Measurements from ENCODE around the gene STPG3. TPM values are rescaled to one million over a fixed set of nuclear protein-coding genes. Genes with fewer than 3 reads are reported as not detected.

STPG3 gene
- total and polyA plus RNA-seq, 2 of the 13 experiments (the other 11 are each of a cell fraction or from before 2014, with no cell fraction given): not detected

DNA sequence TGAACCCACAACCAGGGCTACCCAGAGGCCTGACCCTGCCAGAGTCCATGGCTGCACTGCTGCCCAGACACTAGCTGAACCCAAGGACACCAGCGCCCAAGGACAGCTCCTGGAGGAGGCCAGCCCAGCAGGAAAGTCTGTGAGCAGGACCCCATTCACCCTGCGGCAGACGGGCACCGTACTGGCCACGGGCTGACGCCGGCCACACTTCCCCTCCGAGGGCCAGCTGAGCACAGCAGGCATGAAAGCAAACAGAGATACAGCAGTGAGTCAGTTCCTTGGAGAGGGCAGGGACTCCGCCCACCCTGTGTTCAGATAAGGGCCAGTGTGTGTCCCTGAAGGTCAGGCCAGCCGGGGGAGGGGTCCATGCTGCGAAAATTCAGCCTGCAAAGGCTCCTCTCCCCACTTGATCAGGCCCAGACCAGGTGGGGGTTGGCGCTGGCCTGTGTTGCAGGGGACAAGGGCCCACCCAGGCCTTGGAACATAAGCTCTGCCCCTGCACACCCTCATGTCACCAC is 32.3 kb upstream of the STPG3 start (continued):
- TF ChIP-seq, protein P1, sequence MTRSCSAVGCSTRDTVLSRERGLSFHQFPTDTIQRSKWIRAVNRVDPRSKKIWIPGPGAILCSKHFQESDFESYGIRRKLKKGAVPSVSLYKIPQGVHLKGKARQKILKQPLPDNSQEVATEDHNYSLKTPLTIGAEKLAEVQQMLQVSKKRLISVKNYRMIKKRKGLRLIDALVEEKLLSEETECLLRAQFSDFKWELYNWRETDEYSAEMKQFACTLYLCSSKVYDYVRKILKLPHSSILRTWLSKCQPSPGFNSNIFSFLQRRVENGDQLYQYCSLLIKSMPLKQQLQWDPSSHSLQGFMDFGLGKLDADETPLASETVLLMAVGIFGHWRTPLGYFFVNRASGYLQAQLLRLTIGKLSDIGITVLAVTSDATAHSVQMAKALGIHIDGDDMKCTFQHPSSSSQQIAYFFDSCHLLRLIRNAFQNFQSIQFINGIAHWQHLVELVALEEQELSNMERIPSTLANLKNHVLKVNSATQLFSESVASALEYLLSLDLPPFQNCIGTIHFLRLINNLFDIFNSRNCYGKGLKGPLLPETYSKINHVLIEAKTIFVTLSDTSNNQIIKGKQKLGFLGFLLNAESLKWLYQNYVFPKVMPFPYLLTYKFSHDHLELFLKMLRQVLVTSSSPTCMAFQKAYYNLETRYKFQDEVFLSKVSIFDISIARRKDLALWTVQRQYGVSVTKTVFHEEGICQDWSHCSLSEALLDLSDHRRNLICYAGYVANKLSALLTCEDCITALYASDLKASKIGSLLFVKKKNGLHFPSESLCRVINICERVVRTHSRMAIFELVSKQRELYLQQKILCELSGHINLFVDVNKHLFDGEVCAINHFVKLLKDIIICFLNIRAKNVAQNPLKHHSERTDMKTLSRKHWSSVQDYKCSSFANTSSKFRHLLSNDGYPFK (CRISPR knock-in tag; IDR thresholded peaks at IDR 0.05; ENCODE audit: borderline replicate concordance): peak; percentile 26; the same call in 1 of the 2 replicates
- TF ChIP-seq SRY (CRISPR knock-in tag; IDR thresholded peaks at IDR 0.05) (0 out of 2 replicates have a peak, but pooled peaks have one; percentile 53), ZNF292 (CRISPR knock-in tag; IDR thresholded peaks at IDR 0.05; ENCODE audit: borderline replicate concordance, low read depth) (peak; percentile 37; the same call in 1 of the 2 replicates), ZBTB42 (CRISPR knock-in tag; IDR thresholded peaks at IDR 0.05) (no peak), MAFF (IDR thresholded peaks at IDR 0.05; ENCODE audit: low read depth, low read length) (no peak), RFXANK (CRISPR knock-in tag; IDR thresholded peaks at IDR 0.05) (no peak), IRX3 (CRISPR knock-in tag; IDR thresholded peaks at IDR 0.05; ENCODE audit: borderline replicate concordance, low read depth) (no peak), ZNF143 (CRISPR knock-in tag; IDR thresholded peaks at IDR 0.05) (0 out of 2 replicates have a peak, but pooled peaks have one; percentile 47), HDAC6 (IDR thresholded peaks at IDR 0.05; ENCODE audit: low read depth, low read length) (no peak), WIZ (CRISPR knock-in tag; IDR thresholded peaks at IDR 0.05) (no peak), FOXO1 (CRISPR knock-in tag; IDR thresholded peaks at IDR 0.05) (no peak; the same call in 1 of the 2 replicates), HNF4A (CRISPR knock-in tag; IDR thresholded peaks at IDR 0.05) (peak; percentile 38; the same call in 1 of the 2 replicates), SIX4 (CRISPR knock-in tag; IDR thresholded peaks at IDR 0.05) (no peak), RORA (CRISPR knock-in tag; IDR thresholded peaks at IDR 0.05) (no peak), KLF16 (CRISPR knock-in tag; IDR thresholded peaks at IDR 0.05) (0 out of 4 replicates have a peak, but pooled peaks of 1 of the 2 experiments have one; percentile 20), MAFK (conservative IDR thresholded peaks at IDR 0.05 in 1 of 2, IDR thresholded peaks at IDR 0.05 in 1 of 2; ENCODE audit: low read length in 2 of 2) (no peak), ZBTB1 (CRISPR knock-in tag; IDR thresholded peaks at IDR 0.05; ENCODE audit: borderline replicate concordance) (no peak), RFXAP (CRISPR knock-in tag; IDR thresholded peaks at IDR 0.05; ENCODE audit: borderline replicate concordance) (no peak)
- TF ChIP-seq, protein P2, sequence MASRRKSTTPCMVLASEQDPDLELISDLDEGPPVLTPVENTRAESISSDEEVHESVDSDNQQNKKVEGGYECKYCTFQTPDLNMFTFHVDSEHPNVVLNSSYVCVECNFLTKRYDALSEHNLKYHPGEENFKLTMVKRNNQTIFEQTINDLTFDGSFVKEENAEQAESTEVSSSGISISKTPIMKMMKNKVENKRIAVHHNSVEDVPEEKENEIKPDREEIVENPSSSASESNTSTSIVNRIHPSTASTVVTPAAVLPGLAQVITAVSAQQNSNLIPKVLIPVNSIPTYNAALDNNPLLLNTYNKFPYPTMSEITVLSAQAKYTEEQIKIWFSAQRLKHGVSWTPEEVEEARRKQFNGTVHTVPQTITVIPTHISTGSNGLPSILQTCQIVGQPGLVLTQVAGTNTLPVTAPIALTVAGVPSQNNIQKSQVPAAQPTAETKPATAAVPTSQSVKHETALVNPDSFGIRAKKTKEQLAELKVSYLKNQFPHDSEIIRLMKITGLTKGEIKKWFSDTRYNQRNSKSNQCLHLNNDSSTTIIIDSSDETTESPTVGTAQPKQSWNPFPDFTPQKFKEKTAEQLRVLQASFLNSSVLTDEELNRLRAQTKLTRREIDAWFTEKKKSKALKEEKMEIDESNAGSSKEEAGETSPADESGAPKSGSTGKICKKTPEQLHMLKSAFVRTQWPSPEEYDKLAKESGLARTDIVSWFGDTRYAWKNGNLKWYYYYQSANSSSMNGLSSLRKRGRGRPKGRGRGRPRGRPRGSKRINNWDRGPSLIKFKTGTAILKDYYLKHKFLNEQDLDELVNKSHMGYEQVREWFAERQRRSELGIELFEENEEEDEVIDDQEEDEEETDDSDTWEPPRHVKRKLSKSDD (CRISPR knock-in tag; IDR thresholded peaks at IDR 0.05; ENCODE audit: low read depth): peak; percentile 64; the same call in 1 of the 2 replicates
- TF ChIP-seq, protein P3, sequence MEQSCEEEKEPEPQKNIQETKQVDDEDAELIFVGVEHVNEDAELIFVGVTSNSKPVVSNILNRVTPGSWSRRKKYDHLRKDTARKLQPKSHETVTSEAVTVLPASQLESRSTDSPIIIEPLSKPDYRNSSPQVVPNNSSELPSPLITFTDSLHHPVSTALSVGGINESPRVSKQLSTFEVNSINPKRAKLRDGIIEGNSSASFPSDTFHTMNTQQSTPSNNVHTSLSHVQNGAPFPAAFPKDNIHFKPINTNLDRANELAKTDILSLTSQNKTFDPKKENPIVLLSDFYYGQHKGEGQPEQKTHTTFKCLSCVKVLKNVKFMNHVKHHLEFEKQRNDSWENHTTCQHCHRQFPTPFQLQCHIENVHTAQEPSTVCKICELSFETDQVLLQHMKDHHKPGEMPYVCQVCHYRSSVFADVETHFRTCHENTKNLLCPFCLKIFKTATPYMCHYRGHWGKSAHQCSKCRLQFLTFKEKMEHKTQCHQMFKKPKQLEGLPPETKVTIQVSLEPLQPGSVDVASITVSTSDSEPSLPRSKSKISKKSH (CRISPR knock-in tag; IDR thresholded peaks at IDR 0.05; ENCODE audit: borderline replicate concordance): peak; percentile 87; the same call in 1 of the 2 replicates
- TF ChIP-seq, protein P4, sequence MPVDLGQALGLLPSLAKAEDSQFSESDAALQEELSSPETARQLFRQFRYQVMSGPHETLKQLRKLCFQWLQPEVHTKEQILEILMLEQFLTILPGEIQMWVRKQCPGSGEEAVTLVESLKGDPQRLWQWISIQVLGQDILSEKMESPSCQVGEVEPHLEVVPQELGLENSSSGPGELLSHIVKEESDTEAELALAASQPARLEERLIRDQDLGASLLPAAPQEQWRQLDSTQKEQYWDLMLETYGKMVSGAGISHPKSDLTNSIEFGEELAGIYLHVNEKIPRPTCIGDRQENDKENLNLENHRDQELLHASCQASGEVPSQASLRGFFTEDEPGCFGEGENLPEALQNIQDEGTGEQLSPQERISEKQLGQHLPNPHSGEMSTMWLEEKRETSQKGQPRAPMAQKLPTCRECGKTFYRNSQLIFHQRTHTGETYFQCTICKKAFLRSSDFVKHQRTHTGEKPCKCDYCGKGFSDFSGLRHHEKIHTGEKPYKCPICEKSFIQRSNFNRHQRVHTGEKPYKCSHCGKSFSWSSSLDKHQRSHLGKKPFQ (CRISPR knock-in tag; IDR thresholded peaks at IDR 0.05; ENCODE audit: insufficient replicate concordance): peak; percentile 86

Data from HepG2 (cell line).